Neural progenitor cell (in vitro differentiated cells): Measurements from ENCODE around the gene DNPEP. TPM values are rescaled to one million over a fixed set of nuclear protein-coding genes. Genes with fewer than 3 reads are reported as not detected.

Experiments used
- DNase-seq: peaks from one replicate; pipeline ENCODE4 v3.0.0-alpha.2; 2016; ENCODE audit warnings: low spot score
- H2AFZ ChIP-seq: fragments of 200-600 bp; sonication (generic); replicated peaks from 2 replicates; pipeline ENCODE4 v1.6.1; 2016; ENCODE audit warnings: antibody characterized with exemption
- H3F3A ChIP-seq: fragments of 200-600 bp; sonication (generic); 2 replicates; pipeline ENCODE4 v1.6.1; 2016; ENCODE audit warnings: antibody characterized with exemption, low read depth
- H3K27ac ChIP-seq: fragments of 200-600 bp; sonication (generic); 2 replicates; pipeline ENCODE4 v1.5.1; 2016; ENCODE audit warnings: mild to moderate bottlenecking
- H3K27me3 ChIP-seq: fragments of 200-600 bp; sonication (generic); 2 replicates; pipeline ENCODE4 v1.6.1; 2016; ENCODE audit warnings: mild to moderate bottlenecking, moderate library complexity
- H3K36me3 ChIP-seq: fragments of 200-600 bp; sonication (generic); 2 replicates; pipeline ENCODE4 v1.5.1; 2016
- H3K4me1 ChIP-seq: fragments of 200-600 bp; sonication (generic); 2 replicates; pipeline ENCODE4 v1.6.1; 2016; ENCODE audit warnings: mixed run types
- H3K4me2 ChIP-seq: fragments of 200-600 bp; sonication (generic); 2 replicates; pipeline ENCODE4 v1.6.1; 2016
- H3K4me3 ChIP-seq: fragments of 200-600 bp; sonication (generic); 2 replicates; pipeline ENCODE4 v1.5.1; 2016
- H3K79me2 ChIP-seq: fragments of 200-600 bp; sonication (generic); 2 replicates; pipeline ENCODE4 v1.6.1; 2016; ENCODE audit warnings: low read depth
- H3K9ac ChIP-seq: fragments of 200-600 bp; sonication (generic); 2 replicates; pipeline ENCODE4 v1.6.1; 2016
- H3K9me3 ChIP-seq: fragments of 200-600 bp; sonication (generic); 2 replicates; pipeline ENCODE4 v1.5.1; 2016; ENCODE audit warnings: low read depth
- H4K20me1 ChIP-seq: fragments of 200-600 bp; sonication (generic); 2 replicates; pipeline ENCODE4 v1.6.1; 2016; ENCODE audit warnings: low read depth
- H3K27ac Mint-ChIP-seq: 3 replicates; pipeline ENCODE4 v1.8.0; 2021; ENCODE audit warnings: mixed read lengths
- H3K27me3 Mint-ChIP-seq: 2 replicates; pipeline ENCODE4 v1.8.0; 2022; ENCODE audit warnings: low read depth, mild to moderate bottlenecking, inconsistent platforms, moderate library complexity, mixed read lengths; ENCODE audit not compliant: insufficient read depth
- H3K36me3 Mint-ChIP-seq: 3 replicates; pipeline ENCODE4 v1.8.0; 2021; ENCODE audit warnings: mixed read lengths
- H3K4me1 Mint-ChIP-seq: 3 replicates; pipeline ENCODE4 v1.8.0; 2021; ENCODE audit warnings: mixed read lengths
- H3K4me3 Mint-ChIP-seq: 3 replicates; pipeline ENCODE4 v1.8.0; 2021; ENCODE audit warnings: mild to moderate bottlenecking, moderate library complexity, mixed read lengths
- H3K9me3 Mint-ChIP-seq: 3 replicates; pipeline ENCODE4 v1.8.0; 2020; ENCODE audit warnings: mixed read lengths
- EZH2 ChIP-seq: fragments of 200-600 bp; sonication (generic); IDR thresholded peaks from 2 replicates; pipeline ENCODE4 v1.6.1; 2017; ENCODE audit warnings: antibody characterized with exemption, mild to moderate bottlenecking, moderate library complexity
- EZH2phosphoT487 ChIP-seq: fragments of 200-600 bp; sonication (generic); IDR thresholded peaks from 2 replicates; pipeline ENCODE4 v1.6.1; 2017; ENCODE audit warnings: antibody characterized with exemption
- total RNA-seq: library from RNA; depleted of rRNA; stranded (reverse); fragments of >200 nt; gene quantifications from 2 replicates; pipeline ENCODE4 v1.2.3, GENCODE V29; 2015; ENCODE audit warnings: low replicate concordance
- TF ChIP-seq, protein P1 (sequence below): fragments of 200-600 bp; sonication (generic); IDR thresholded peaks from 2 replicates; pipeline ENCODE4 v1.5.1; 2017; ENCODE audit warnings: antibody characterized with exemption, mild to moderate bottlenecking

The DNPEP gene
- total RNA-seq, 1 donor from 2014 or later: 120 TPM

GRCh38 chr2:219384859-219385258, 2.9 kb downstream of the DNPEP start:
- H3K36me3 ChIP-seq: no peaks in the 10 kb centered on the region
- Mint-ChIP-seq H3K4me3 (peak overlapping the region; percentile 16), H3K36me3 (peaks cover 17% of the 10 kb centered on the region), H3K9me3 (no peaks in the 10 kb centered on the region), H3K27ac (no peak overlapping the region), H3K27me3 (peaks cover 5% of the 10 kb centered on the region), H3K4me1 (peaks cover 8% of the 10 kb centered on the region)
- H3K27ac ChIP-seq: no peak overlapping the region
- peaks cover 6% of the 10 kb centered on the region for H4K20me1 ChIP-seq
- H3F3A ChIP-seq: peaks cover 12% of the 10 kb centered on the region
- H3K9me3 ChIP-seq: no peaks in the 10 kb centered on the region
- no peaks in the 10 kb centered on the region for H3K79me2 ChIP-seq
- no peak overlapping the region for H3K4me3 ChIP-seq
- no peak overlapping the region for H3K9ac ChIP-seq
- H2AFZ ChIP-seq: no peak overlapping the region
- peaks cover 6% of the 10 kb centered on the region for H3K4me1 ChIP-seq
- peaks cover 8% of the 10 kb centered on the region for H3K27me3 ChIP-seq
- TF ChIP-seq, protein P1, sequence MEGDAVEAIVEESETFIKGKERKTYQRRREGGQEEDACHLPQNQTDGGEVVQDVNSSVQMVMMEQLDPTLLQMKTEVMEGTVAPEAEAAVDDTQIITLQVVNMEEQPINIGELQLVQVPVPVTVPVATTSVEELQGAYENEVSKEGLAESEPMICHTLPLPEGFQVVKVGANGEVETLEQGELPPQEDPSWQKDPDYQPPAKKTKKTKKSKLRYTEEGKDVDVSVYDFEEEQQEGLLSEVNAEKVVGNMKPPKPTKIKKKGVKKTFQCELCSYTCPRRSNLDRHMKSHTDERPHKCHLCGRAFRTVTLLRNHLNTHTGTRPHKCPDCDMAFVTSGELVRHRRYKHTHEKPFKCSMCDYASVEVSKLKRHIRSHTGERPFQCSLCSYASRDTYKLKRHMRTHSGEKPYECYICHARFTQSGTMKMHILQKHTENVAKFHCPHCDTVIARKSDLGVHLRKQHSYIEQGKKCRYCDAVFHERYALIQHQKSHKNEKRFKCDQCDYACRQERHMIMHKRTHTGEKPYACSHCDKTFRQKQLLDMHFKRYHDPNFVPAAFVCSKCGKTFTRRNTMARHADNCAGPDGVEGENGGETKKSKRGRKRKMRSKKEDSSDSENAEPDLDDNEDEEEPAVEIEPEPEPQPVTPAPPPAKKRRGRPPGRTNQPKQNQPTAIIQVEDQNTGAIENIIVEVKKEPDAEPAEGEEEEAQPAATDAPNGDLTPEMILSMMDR: no peak
- TF ChIP-seq EZH2 (no peak), EZH2phosphoT487 (no peak)
- no peak overlapping the region for H3K4me2 ChIP-seq
- DNase-seq: no peak

GRCh38 chr2:219384083-219384713, 3.5 kb downstream of the DNPEP start:
- H3K36me3 Mint-ChIP-seq: peaks cover 17% of the 10 kb centered on the region
- peak; percentile 33 for DNase-seq
- H3K27me3 Mint-ChIP-seq: peaks cover 5% of the 10 kb centered on the region
- H3K36me3 ChIP-seq: no peaks in the 10 kb centered on the region
- H3K4me1 ChIP-seq: peaks cover 6% of the 10 kb centered on the region
- H3F3A ChIP-seq: peaks cover 13% of the 10 kb centered on the region
- H3K9me3 ChIP-seq: no peaks in the 10 kb centered on the region
- no peak overlapping the region for H3K9ac ChIP-seq
- peaks cover 8% of the 10 kb centered on the region for H3K4me1 Mint-ChIP-seq
- H3K4me2 ChIP-seq: no peak overlapping the region
- no peak overlapping the region for H3K27ac Mint-ChIP-seq
- peaks cover 6% of the 10 kb centered on the region for H4K20me1 ChIP-seq
- peaks cover 8% of the 10 kb centered on the region for H3K27me3 ChIP-seq
- H3K79me2 ChIP-seq: no peaks in the 10 kb centered on the region
- no peak overlapping the region for H3K4me3 Mint-ChIP-seq
- no peak overlapping the region for H2AFZ ChIP-seq
- no peak overlapping the region for H3K27ac ChIP-seq
- no peak for TF ChIP-seq EZH2phosphoT487
- TF ChIP-seq, protein P1: no peak
- TF ChIP-seq EZH2: no peak
- no peaks in the 10 kb centered on the region for H3K9me3 Mint-ChIP-seq
- H3K4me3 ChIP-seq: no peak overlapping the region

GRCh38 chr2:219381448-219381847, 6.3 kb downstream of the DNPEP start:
- Histone ChIP-seq H3K36me3 (no peaks in the 10 kb centered on the region), H3K4me2 (no peak overlapping the region), H3K27ac (no peak overlapping the region), H3K9ac (no peak overlapping the region), H3K27me3 (peaks cover 3% of the 10 kb centered on the region), H2AFZ (no peak overlapping the region), H3K9me3 (no peaks in the 10 kb centered on the region), H3K4me3 (no peak overlapping the region), H3K79me2 (no peaks in the 10 kb centered on the region), H4K20me1 (peaks cover 5% of the 10 kb centered on the region), H3K4me1 (peaks cover 14% of the 10 kb centered on the region), H3F3A (peaks cover 17% of the 10 kb centered on the region)
- Mint-ChIP-seq H3K27ac (no peak overlapping the region), H3K4me1 (peaks cover 8% of the 10 kb centered on the region), H3K9me3 (no peaks in the 10 kb centered on the region), H3K4me3 (no peak overlapping the region), H3K36me3 (peaks cover 24% of the 10 kb centered on the region), H3K27me3 (no peaks in the 10 kb centered on the region)
- no peak for TF ChIP-seq EZH2
- TF ChIP-seq, protein P1: no peak
- TF ChIP-seq EZH2phosphoT487: no peak
- DNase-seq: no peak
